Muscle of back (tissue), 11 donors: Measurements from ENCODE around the gene PI4KA. TPM values are rescaled to one million over a fixed set of nuclear protein-coding genes. Genes with fewer than 3 reads are reported as not detected.

Source experiments
- DNase-seq, 3 donors: peaks; one replicate each; pipeline versions ENCODE4 v3.0.0 to v3.0.0-alpha.2; 2013
- polyA plus RNA-seq, 10 donors: library from polyadenylated mRNA; unstranded; fragments of 120-200 nt; gene quantifications; one replicate each; pipeline ENCODE4 v1.2.1, GENCODE V29; 2013; ENCODE audit not compliant: insufficient read length in 10 of 10

The PI4KA gene
- polyA plus RNA-seq, 10 donors = 26.2 to 42.5 (median 35.0) TPM

DNA sequence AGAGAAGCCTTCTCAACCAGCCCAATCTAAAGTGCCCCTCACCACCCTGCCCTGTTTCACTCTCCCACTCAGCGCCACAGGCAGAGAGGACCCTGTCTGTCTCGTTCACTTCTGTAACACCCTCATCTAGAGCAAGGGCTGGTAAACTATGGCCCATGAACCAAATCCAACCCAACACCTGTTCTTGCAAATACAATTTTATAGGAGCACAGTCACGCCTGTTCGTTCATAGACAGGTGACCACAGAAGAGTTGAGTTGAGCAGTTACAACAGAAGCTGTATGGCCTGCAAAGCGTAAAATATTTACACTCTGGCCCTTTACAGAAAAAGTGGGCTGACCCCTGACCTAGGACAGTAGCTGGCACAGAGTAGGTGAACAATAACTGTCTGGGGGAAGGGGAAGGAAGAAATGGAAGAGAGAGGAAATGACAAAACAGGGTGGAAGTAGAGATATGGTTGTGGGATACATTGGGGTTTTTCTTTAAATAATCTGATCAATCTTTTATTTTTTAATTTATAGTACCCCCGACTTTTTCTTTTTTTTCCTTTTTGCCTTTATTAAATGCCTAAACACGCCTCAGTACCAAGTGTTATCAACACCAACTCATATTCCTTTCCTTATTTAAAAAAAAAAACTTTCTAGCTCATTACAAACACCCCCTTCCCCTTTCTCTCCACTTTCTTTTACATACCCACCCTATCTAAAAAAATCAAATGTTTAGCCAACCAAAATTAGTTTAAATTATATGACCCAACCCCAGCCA is 63.8 kb downstream of the PI4KA start:
- no peak for DNase-seq

DNA sequence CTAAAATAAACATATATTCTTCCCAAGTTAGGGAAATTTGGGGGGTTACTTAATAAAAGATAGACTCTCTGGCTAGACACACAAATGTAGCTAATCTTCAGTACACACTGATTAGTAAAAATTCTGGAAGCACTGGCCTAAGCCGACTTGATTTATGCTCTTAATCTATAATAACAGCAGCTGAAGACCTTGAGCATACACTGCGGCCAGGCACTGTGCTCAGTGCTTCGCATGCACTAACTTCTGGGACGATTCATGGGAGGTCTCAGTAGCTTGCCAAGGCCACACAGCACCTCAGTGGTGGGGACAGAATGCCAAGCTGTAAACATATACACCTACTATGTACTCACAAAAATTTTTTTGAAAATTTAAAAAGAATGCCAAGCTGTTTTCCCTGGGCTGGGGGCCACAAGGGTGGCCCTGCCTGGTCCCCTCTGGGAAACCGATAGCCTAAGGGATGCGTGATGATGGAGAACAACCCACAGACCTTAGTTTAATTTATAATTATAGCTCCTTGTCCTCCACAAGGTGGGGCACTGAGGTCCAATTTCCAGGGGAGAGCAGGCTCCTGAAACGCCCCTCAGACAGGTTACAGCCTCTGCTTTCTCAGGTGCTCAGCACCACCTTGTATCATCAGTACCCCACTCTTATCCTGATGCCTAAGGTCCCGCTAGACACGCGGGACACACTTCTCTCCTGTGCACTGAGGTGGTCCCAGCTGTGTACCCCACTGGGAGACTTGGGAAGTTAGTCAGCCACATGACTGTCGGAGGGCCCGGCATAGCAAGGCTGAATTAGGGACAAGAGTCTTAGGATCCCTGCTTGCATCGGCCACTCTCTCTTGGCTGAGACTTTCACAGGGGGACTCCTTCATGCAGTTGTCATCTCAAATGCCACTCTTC is 64.6 kb downstream of the PI4KA start:
- DNase-seq = no peak

DNA sequence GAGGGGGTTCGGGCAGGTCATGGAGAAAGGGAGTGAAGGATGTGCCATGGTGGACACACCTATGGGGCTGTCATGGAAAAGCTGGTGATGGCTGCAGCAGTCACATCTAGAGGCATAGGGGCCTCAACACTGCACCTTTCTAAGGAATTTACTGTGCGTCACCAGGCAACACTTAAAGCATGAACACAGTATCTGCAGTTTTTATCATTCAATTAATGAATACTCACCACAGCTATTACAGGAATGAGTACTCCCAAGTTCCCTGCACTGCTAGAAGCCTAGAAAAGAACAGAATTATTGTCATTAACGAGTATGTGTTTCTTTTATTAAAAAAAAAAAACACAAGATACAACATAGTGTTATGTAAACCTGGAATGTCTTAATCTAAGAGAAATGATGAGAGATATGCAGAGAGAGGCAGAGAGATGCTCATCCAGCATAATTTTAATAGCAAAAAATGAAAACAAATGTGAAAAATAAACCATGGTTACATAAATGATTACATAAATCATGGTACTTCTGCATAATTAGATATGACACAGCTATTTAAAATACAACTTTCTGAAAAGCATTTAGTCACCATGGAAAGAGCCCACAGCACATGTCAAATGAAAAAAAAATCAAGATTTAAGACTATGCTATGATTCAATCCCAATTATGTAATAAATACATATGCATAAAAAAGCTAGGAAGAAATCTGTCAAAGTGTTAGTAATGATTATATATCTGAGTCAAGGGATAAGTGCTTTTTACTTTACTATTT is 65.5 kb downstream of the PI4KA start:
- no peak for DNase-seq

- DNase-seq = no peak
These were observed 66.2 kb downstream of the PI4KA start for GRCh38 chr22:20792221-20792965.

DNA sequence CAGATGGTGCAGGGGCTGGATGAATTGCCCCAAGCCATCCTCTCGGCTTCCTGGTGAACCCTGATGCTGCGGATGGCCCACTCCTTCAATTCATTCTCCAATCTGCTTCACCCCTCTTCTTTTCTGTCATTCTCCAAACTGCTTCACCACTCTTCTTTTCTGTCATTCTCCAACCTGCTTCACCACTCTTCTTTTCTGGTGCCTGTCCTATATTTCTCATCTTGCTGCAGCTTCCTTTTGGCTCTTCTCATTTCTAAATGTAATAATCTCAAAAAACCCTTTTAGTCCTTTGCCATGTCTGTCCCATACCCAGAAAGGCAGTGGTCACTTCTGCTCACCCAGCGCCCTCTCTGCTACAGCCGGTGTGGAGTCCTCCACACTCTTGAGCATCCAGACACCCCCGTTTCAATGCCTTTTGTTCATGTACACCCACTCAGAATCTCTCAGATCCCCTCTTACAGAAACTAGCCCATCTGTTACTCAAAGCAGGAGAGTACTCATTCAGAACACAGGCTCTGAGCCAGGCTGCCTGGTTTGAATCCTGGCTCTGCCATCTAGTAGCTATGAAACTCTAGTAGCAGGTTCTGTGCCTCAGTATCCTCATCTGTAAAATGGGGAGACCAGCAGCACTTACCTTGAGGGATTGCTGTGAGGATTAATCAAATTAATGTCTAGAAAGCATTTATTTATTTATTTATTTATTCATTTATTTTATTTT is 69.8 kb downstream of the PI4KA start:
- DNase-seq = no peak

DNA sequence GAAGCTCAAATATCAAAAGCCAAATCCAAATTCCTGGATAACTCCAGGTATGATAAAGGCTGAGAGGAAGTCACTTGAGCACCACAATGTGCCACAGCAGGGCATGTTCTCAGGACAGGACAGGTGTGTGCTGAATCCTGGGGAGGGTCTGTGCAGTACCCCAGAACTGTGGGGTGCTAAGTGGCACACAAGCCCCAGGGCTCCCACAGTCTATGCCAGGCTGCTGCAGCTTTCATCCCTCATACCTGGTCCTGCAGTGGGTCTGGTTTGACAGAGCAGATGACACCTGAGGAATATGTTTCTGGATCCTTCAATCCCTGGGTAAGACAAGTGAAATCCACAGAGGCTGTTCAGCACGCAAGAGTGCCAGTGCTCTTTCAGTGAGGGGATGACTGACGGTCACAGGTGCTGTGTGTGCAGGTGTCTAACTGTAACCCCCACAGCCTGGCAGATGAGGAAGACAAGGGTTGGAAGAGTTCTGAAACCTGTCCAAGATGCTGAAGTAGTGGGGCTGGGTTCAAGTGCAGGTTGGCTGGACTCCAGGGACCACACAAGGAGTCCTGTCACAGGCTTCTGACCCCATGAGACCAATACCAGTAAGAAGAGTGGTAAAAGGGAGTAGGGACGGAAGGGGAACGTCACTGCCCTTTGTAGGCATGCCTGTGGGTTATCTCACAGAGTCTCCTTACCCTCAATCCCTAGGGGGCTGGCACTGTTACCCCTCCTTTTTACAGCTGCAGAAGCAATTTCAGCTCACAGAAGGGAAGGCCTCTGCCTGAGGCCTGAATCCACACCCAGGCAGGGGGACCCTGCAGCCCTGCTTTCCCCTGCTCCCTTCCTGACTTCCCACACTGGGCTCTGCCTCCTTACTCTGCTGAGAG is 70.6 kb downstream of the PI4KA start:
- no peak for DNase-seq

DNA sequence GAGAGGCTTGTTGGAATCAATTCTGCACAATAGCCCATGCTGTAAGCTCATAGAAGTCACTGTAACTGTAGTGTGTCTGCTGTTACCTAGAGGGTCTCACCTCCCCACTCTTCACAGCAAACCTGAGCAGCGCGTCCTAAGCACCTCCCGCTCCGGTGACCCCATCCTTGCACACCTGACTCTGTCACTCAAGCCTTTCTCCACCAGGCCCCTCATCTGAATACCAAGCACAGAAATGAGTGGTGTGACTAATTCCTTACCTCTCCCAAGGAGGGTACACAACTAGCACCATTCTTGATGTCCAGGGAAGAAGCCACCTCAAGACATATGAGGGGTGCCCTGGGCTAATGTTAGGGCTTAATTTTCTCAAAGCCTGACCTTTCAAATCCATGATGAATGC is 71.4 kb downstream of the PI4KA start:
- no peak for DNase-seq

DNA sequence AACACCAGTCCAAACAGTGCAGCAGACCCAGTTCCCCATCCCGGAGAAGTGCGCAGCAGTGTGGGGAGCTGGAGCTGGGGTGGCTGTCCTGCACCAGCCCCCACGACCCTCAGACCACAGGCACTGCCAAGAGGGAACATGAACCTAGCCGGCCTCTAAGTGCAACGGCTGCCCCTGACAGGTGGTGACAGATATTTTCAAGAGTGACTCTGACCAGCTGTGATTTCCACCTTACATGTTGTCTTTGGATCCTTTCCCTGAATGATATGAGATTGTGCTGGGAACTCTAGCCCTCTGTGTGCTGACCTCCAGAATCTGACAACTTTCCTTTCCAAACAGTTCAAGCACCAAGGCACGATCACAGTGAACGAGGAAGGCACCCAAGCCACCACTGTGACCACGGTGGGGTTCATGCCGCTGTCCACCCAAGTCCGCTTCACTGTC is 72.1 kb downstream of the PI4KA start:
- no peak for DNase-seq

DNA sequence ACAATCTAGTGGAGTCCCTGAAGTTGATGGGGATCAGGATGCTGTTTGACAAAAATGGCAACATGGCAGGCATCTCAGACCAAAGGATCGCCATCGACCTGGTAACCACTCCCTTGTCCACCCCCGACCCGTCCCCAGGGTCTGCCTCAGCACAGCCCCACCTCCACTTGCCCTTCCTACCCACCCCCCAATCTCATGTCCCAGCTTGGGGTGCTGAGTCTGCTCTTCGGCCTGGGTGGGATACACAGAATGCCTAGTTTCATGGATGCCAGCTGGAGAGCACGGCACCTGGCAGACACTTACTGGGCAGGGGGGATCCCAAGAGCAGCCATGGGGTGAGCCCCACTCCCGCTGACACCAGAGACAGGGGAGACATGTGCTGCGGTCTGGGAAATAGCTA is 72.6 kb downstream of the PI4KA start:
- DNase-seq = no peak

DNA sequence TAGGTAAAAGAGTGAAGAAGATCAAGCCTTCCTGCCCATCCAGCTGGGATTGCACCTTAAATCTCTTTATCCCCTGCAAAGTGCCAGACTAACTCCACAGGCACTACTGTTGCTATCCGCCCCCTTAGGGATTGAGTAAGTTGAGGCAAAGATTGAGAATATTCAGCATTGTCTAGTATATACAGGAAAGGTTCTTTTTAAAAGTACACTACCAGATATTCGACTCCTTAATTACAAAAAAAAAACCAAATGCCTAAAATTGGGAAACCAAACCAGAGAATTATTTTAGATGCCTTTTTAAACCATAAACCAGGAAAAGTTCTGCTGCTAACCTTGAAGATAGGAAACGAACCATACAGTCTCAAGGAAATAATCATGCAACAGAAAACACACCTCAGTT is 73.2 kb downstream of the PI4KA start:
- DNase-seq = no peak

GRCh38 chr22:20783844-20784723 is 74.5 kb downstream of the PI4KA start:
- DNase-seq = peak in 2 of 3 donors; percentile 29 to 59

DNA sequence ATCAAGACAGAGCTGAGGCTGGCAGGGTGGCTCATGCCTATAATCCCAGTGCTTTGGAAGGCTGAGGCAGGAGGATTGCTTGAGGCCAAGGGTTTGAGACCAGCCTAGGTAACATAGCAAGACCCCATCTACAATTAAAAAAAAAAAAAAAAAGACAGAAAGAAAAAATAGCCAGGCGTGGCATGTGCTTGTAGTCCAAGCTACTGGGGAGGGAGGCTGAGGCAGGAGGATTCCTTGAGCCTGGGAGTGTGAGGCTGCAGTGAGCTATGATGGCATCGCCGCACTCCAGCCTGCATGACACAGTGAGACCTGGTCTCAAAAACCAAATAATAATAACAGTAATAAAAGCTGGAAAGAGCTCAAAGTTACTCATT is 75.3 kb downstream of the PI4KA start:
- no peak for DNase-seq

DNA sequence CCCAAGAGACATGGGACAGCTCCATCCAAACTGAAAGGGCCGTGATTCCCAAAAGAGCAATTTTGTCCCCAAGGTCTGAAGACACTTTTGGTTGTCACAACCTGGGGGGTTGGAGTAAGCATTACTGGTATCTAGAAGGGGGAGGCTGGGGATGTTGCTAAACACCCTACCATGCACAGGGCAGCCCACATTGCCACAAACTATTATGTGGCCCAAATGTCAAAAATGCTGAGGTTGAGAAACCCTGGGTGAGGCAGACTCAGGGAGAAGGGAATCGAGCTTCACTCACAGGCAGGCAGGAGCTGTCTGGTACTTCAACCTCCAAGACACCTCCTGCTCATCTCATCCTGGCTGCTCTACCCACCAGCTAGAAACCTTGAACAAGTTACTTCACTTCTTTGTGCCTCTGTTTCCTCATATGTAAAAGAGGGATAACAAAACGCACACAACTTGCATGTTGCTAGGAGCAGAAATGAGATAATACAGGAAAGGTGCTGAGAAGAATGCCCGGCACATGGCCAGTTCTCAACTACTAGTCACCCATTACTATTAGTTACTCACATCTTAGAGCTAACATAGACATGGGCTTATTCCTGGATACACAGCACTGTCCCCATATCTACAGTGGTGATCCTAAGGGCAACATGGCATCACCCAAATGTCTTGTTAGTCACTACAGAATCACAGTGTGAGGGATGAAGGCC is 75.9 kb downstream of the PI4KA start:
- DNase-seq = no peak

GRCh38 chr22:20782083-20782482 is 76.5 kb downstream of the PI4KA start:
- no peak for DNase-seq

GRCh38 chr22:20781272-20781990 is 77.2 kb downstream of the PI4KA start:
- DNase-seq = no peak

GRCh38 chr22:20779818-20780158 is 78.8 kb downstream of the PI4KA start:
- no peak for DNase-seq

DNA sequence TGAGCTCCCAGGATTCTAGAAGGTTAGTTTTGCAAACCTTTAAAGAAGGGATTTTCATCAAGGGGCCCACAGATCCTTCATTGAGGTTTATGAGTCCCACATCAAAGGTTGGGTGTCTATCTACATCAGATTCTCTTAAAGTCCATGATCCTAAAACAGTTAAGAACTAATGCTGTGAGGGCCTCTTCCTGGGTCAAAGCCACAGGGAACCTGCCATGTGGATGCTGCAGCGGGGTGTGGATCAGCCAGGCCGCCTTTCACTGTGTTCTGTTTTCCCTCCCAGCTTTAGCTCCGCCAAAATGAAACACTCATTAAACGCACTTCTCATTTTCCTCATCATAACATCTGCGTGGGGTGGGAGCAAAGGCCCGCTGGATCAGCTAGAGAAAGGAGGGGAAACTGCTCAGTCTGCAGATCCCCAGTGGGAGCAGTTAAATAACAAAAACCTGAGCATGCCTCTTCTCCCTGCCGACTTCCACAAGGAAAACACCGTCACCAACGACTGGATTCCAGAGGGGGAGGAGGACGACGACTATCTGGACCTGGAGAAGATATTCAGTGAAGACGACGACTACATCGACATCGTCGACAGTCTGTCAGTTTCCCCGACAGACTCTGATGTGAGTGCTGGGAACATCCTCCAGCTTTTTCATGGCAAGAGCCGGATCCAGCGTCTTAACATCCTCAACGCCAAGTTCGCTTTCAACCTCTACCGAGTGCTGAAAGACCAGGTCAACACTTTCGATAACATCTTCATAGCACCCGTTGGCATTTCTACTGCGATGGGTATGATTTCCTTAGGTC is 79.4 kb downstream of the PI4KA start:
- peak in 1 of 3 donors; percentile 26 for DNase-seq
